ENCODE data around the gene KIF17. TPM values are rescaled to one million over a fixed set of nuclear protein-coding genes. Genes with fewer than 3 reads are reported as not detected.

The KIF17 gene
- total RNA-seq, 1 experiment from 2014 or later = 5.1 TPM

GRCh38 chr1:20753589-20753988, 35.8 kb upstream of the KIF17 start:
- Histone ChIP-seq H3K27me3 (ENCODE audit: insufficient read depth, low read length) (no peaks in the 10 kb centered on the region), H3T11ph (ENCODE audit: low read length) (no peak overlapping the region), H2BK5ac (ENCODE audit: insufficient read length, low read length) (no peak overlapping the region), H3K27ac (ENCODE audit: insufficient read length, low read depth, low read length) (no peak overlapping the region), H2BK15ac (ENCODE audit: low read depth, low read length) (no peak overlapping the region), H3K56ac (ENCODE audit: insufficient read length, low read depth, low read length) (no peak overlapping the region), H3K79me1 (ENCODE audit: insufficient read depth, low read depth, low read length, poor library complexity, severe bottlenecking) (peaks cover 5% of the 10 kb centered on the region), H3K14ac (ENCODE audit: insufficient read depth, low read length) (no peak overlapping the region), H3K18ac (ENCODE audit: insufficient read length, low read depth, low read length) (no peak overlapping the region), H3K4me2 (ENCODE audit: insufficient read depth, insufficient read length, low read length) (no peak overlapping the region), H2BK20ac (ENCODE audit: low read depth, low read length, poor library complexity, severe bottlenecking) (no peak overlapping the region), H3K9ac (ENCODE audit: extremely low read depth, insufficient read length, low read length) (no peak overlapping the region), H4K91ac (ENCODE audit: insufficient read length, low read depth, low read length) (no peak overlapping the region), H3K4ac (ENCODE audit: low read depth, low read length) (no peak overlapping the region), H2AFZ (ENCODE audit: low read length) (no peak overlapping the region), H4K20me1 (ENCODE audit: control insufficient read depth, insufficient read depth, insufficient read length) (no peaks in the 10 kb centered on the region), H2BK120ac (ENCODE audit: low read depth, low read length, poor library complexity, severe bottlenecking) (no peak overlapping the region), H4K8ac (replicated peaks; ENCODE audit: insufficient read length, low read depth, low read length) (no peak overlapping the region), H3K23me2 (ENCODE audit: insufficient read length, low read depth, low read length, poor library complexity, severe bottlenecking) (no peaks in the 10 kb centered on the region), H3K9me3 (ENCODE audit: control insufficient read depth, low read depth, low read length) (no peaks in the 10 kb centered on the region), H4K5ac (ENCODE audit: insufficient read length, low read depth, low read length) (no peak overlapping the region), H3K79me2 (ENCODE audit: insufficient read depth, low read length) (no peaks in the 10 kb centered on the region), H2BK12ac (ENCODE audit: insufficient read length, low read depth, low read length) (no peak overlapping the region), H3K23ac (ENCODE audit: insufficient read length, low read depth, low read length) (no peak overlapping the region), H3K4me1 (ENCODE audit: insufficient read depth, low read length) (no peaks in the 10 kb centered on the region), H2AK5ac (ENCODE audit: insufficient read length, low read length) (no peak overlapping the region)
- DNase-seq = no peak
- peaks cover 25 to 66% (median 64%) of the 10 kb centered on the region in 3 experiments; a peak in 6 of 7 replicates for H3K36me3 Mint-ChIP-seq (ENCODE audit: insufficient read depth in 1 of 3, low read depth in 3 of 3)
- H3K4me1 Mint-ChIP-seq = peaks cover 6 to 11% of the 10 kb centered on the region in 2 experiments; a peak in 1 of 4 replicates
- no peak overlapping the region for H3K4me3 Mint-ChIP-seq
- no peaks in the 10 kb centered on the region for H3K27me3 Mint-ChIP-seq (ENCODE audit: low read depth)
- H3K9me3 Mint-ChIP-seq = no peaks in the 10 kb centered on the region
- WGBS (ENCODE audit: extremely low coverage, insufficient read length, low lambda C conversion rate) = no CpG with 5 or more reads among the region's 3 CpGs
- TF ChIP-seq CTCF (conservative IDR thresholded peaks at IDR 0.05) = no peak
- H3K27ac Mint-ChIP-seq = peak overlapping the region in 2 of 3 experiments; percentile 5 to 74; a peak in 3 of 7 replicates

All from H9 (cell line).